MM.1S (cell line): Measurements from ENCODE around the gene EVA1A.

ENCODE experiments used
- DNase-seq: peaks from one replicate; pipeline ENCODE4 v3.0.0-alpha.2; 2015
- H2AFZ ChIP-seq: fragments of 300-600 bp; sonication (generic); 2 replicates; pipeline ENCODE4 v1.6.0; 2016; ENCODE audit warnings: antibody characterized with exemption, low read length
- H3F3A ChIP-seq: fragments of 300-600 bp; sonication (generic); 2 replicates; pipeline ENCODE4 v1.6.1; 2016; ENCODE audit warnings: mild to moderate bottlenecking, antibody characterized with exemption, low read length, moderate library complexity, mixed read lengths; ENCODE audit not compliant: insufficient read depth
- H3K27ac ChIP-seq: fragments of 300-600 bp; sonication (generic); 2 replicates; pipeline ENCODE4 v1.5.1; 2016; ENCODE audit warnings: mild to moderate bottlenecking, low read length
- H3K27me3 ChIP-seq: fragments of 300-600 bp; sonication (generic); replicated peaks from 2 replicates; pipeline ENCODE4 v1.6.0; 2016; ENCODE audit warnings: low read length; ENCODE audit not compliant: insufficient read depth
- H3K36me3 ChIP-seq: fragments of 300-600 bp; sonication (generic); replicated peaks from 2 replicates; pipeline ENCODE4 v1.6.1; 2016; ENCODE audit warnings: mild to moderate bottlenecking, low read length, mixed read lengths; ENCODE audit not compliant: insufficient read depth
- H3K4me1 ChIP-seq: fragments of 300-600 bp; sonication (generic); 2 replicates; pipeline ENCODE4 v1.6.1; 2016; ENCODE audit warnings: low read length, mixed read lengths
- H3K4me2 ChIP-seq: fragments of 300-600 bp; sonication (generic); 2 replicates; pipeline ENCODE4 v1.6.0; 2016; ENCODE audit warnings: low read depth, low read length
- H3K4me3 ChIP-seq: fragments of 300-600 bp; sonication (generic); 2 replicates; pipeline ENCODE4 v1.5.1; 2016; ENCODE audit warnings: low read length, mixed read lengths
- H3K79me2 ChIP-seq: fragments of 300-600 bp; sonication (generic); 2 replicates; pipeline ENCODE4 v1.6.1; 2016; ENCODE audit warnings: mixed run types, low read length, mixed read lengths
- H3K9ac ChIP-seq: fragments of 300-600 bp; sonication (generic); 2 replicates; pipeline ENCODE4 v1.6.1; 2016; ENCODE audit warnings: low read length, mixed read lengths
- H3K9me2 ChIP-seq: fragments of 300-600 bp; sonication (generic); replicated peaks from 2 replicates; pipeline ENCODE4 v1.6.1; 2016; ENCODE audit warnings: mild to moderate bottlenecking, low read length, mixed read lengths; ENCODE audit not compliant: insufficient read depth
- H3K9me3 ChIP-seq: fragments of 300-600 bp; sonication (generic); replicated peaks from 2 replicates; pipeline ENCODE4 v1.6.1; 2016; ENCODE audit warnings: mild to moderate bottlenecking, low read length, mixed read lengths; ENCODE audit not compliant: insufficient read depth
- H4K20me1 ChIP-seq: fragments of 300-600 bp; sonication (generic); 2 replicates; pipeline ENCODE4 v1.6.1; 2016; ENCODE audit warnings: mild to moderate bottlenecking, low read length, moderate library complexity, mixed read lengths; ENCODE audit not compliant: insufficient read depth
- EZH2 ChIP-seq: fragments of 300-600 bp; sonication (generic); optimal IDR thresholded peaks from 2 replicates; pipeline ENCODE3; 2017; ENCODE audit warnings: low read depth, mild to moderate bottlenecking, antibody characterized with exemption, low read length, mixed read lengths
- EZH2phosphoT487 ChIP-seq: fragments of 300-600 bp; sonication (generic); IDR thresholded peaks from 2 replicates; pipeline ENCODE4 v1.6.1; 2018; ENCODE audit warnings: antibody characterized with exemption, low read length
- TF ChIP-seq, protein P1 (sequence below): fragments of 300-600 bp; sonication (generic); IDR thresholded peaks from 2 replicates; pipeline ENCODE4 v1.5.1; 2016; ENCODE audit warnings: antibody characterized with exemption, low read length, mixed read lengths

The EVA1A gene

DNA sequence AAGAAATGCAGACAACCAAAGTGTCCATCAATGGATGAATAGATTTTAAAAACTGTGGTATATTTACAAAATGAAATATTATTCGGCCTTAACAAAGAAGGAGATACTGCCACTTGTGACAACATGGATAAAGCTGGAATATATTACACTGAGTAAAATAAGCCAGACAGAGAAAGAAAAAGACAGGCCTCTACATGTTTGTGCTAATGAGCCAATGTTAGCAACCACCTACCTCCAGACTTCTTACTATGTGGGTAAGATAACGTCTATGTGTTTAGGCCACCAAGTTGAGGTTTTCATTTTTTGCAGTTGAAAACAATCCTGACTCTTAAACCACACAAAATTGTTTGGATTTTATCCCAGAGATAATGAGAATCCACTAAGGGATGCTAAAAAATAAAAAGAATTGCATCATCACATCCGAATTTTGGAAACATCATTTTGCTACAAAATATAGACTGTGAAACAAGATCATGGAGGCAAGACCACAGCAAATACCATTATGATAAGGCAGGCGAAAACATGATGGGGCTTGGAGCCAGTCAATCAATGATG is 47.0 kb downstream of the EVA1A start:
- Histone ChIP-seq H3K4me2 (no peak overlapping the region), H3K4me1 (no peaks in the 10 kb centered on the region), H3F3A (no peaks in the 10 kb centered on the region), H3K9me2 (no peaks in the 10 kb centered on the region), H4K20me1 (no peaks in the 10 kb centered on the region), H3K27me3 (no peaks in the 10 kb centered on the region), H3K36me3 (no peaks in the 10 kb centered on the region), H3K9me3 (no peaks in the 10 kb centered on the region), H3K79me2 (no peaks in the 10 kb centered on the region), H3K4me3 (no peak overlapping the region), H3K9ac (no peak overlapping the region), H3K27ac (no peak overlapping the region), H2AFZ (no peak overlapping the region)
- DNase-seq: no peak
- TF ChIP-seq EZH2: no peak
- TF ChIP-seq, protein P1, sequence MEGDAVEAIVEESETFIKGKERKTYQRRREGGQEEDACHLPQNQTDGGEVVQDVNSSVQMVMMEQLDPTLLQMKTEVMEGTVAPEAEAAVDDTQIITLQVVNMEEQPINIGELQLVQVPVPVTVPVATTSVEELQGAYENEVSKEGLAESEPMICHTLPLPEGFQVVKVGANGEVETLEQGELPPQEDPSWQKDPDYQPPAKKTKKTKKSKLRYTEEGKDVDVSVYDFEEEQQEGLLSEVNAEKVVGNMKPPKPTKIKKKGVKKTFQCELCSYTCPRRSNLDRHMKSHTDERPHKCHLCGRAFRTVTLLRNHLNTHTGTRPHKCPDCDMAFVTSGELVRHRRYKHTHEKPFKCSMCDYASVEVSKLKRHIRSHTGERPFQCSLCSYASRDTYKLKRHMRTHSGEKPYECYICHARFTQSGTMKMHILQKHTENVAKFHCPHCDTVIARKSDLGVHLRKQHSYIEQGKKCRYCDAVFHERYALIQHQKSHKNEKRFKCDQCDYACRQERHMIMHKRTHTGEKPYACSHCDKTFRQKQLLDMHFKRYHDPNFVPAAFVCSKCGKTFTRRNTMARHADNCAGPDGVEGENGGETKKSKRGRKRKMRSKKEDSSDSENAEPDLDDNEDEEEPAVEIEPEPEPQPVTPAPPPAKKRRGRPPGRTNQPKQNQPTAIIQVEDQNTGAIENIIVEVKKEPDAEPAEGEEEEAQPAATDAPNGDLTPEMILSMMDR: no peak
- TF ChIP-seq EZH2phosphoT487: no peak

DNA sequence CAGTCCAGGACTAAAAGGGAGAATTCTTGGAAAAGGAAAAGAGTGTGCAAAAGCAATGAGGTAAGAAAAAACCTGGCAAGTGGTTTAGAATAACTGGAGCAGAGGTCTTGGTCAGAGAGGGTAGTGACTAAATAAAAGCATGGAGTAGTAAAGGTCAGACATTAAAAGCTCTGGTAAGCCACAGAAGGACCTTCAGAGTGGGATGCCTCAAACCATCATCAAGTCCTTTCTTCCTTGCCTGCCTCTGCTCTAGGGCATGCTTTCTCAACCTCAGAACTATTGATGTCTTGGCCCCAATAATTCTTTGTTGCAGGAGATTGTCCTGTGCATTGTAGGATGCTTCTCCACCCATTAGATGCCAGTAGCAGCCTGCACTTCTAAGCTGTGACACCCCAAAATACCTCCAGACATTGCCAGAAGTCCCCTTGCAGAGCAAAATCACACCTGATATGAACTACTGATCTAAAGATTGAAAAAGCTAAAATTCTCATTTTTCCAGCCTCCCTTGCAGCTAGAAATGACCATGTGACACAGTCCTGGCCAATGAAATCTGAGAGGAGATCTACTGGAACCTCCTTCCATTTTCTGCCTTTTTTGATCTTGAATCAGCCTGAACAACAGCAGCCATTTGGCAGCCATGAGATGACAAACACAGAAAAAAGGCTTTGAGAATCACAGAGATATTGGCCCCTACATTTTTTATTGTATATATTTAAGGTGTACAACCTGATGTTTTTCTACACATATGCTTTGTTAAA is 48.1 kb downstream of the EVA1A start:
- no peak overlapping the region for H3K27ac ChIP-seq
- TF ChIP-seq EZH2phosphoT487 (no peak), EZH2 (no peak)
- TF ChIP-seq, protein P1: no peak
- H3K9ac ChIP-seq: no peak overlapping the region
- H3K27me3 ChIP-seq: no peaks in the 10 kb centered on the region
- no peaks in the 10 kb centered on the region for H4K20me1 ChIP-seq
- no peaks in the 10 kb centered on the region for H3K9me2 ChIP-seq
- no peaks in the 10 kb centered on the region for H3K79me2 ChIP-seq
- H3K4me2 ChIP-seq: no peak overlapping the region
- no peaks in the 10 kb centered on the region for H3K9me3 ChIP-seq
- no peak overlapping the region for H2AFZ ChIP-seq
- no peaks in the 10 kb centered on the region for H3F3A ChIP-seq
- H3K4me3 ChIP-seq: no peak overlapping the region
- no peak for DNase-seq
- no peaks in the 10 kb centered on the region for H3K36me3 ChIP-seq
- no peaks in the 10 kb centered on the region for H3K4me1 ChIP-seq

DNA sequence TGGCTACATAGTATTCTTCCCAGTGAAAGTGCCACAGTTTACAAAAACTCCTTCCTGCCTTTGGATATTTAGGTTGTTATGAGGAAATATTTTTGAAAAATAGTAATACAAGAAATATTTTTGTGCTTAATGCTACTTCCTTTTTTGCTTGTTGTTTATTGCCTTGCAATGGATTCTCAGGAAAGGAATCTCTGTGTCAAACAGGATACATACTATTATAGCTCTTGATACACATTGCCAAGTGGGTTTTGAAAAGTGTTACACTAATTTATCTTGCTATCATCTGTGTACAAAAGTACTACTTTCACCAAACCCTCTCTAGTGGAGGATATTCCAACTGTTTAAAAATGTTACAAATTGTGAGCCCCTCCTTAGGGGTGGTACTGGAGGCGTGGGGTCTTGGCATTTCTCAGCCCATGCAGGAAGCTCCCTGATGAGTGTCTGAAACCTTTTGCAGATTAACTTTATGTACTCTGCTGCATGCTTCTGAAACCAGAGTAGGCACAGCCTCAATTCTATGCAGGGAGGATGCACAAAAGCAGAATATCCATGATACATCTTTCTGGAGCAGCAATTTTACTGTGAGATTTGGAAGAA is 54.5 kb downstream of the EVA1A start:
- TF ChIP-seq EZH2 (no peak), EZH2phosphoT487 (no peak)
- TF ChIP-seq, protein P1: no peak
- H3K4me1 ChIP-seq: no peaks in the 10 kb centered on the region
- H4K20me1 ChIP-seq: no peaks in the 10 kb centered on the region
- no peak for DNase-seq
- H3K27ac ChIP-seq: no peak overlapping the region
- H3K9me3 ChIP-seq: no peaks in the 10 kb centered on the region
- H2AFZ ChIP-seq: no peak overlapping the region
- H3K27me3 ChIP-seq: no peaks in the 10 kb centered on the region
- no peaks in the 10 kb centered on the region for H3K36me3 ChIP-seq
- H3K79me2 ChIP-seq: no peaks in the 10 kb centered on the region
- H3K9ac ChIP-seq: no peak overlapping the region
- H3K4me3 ChIP-seq: no peak overlapping the region
- H3F3A ChIP-seq: no peaks in the 10 kb centered on the region
- no peak overlapping the region for H3K4me2 ChIP-seq
- no peaks in the 10 kb centered on the region for H3K9me2 ChIP-seq
